ENCODE measurements around the gene PRICKLE1. TPM values are rescaled to one million over a fixed set of nuclear protein-coding genes. Genes with fewer than 3 reads are reported as not detected.
A peak's percentile ranks its signal among the peaks of the same experiment; 100 is the strongest.

Gene PRICKLE1
- total and polyA plus RNA-seq, 2 experiments from 2014 or later: 7.7 to 51.7 TPM

DNA sequence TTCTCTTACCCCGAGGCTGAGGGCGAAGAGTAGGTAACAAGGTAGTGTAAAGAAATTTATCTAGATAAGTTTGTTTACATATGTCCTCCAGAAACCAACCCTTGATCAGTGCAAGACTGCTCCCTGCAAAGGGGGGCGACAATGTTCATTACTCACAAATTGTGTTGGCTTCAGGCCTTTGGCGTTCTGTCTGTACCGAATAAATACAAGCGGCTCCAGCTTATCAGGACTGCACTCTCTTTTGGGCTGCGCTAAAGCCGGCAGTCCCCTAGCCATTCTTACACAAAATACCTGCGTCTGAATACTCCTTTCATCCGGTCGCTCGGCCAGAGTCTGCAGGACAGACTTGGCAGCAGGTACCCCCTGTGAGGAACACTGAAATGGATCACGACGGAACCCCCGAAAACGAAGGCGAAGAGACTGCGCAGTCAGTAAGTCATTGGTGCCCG is 147.2 kb downstream of the PRICKLE1 start:
- Histone ChIP-seq H3K27me3 (ENCODE audit: insufficient read depth) (no peaks in the 10 kb centered on the region), H3K9me2 (ENCODE audit: insufficient read depth) (no peaks in the 10 kb centered on the region), H3K4me2 (peak overlapping the region; percentile 62), H3K27ac (ENCODE audit: low read depth) (peak overlapping the region; percentile 10; the same call in 1 of the 2 replicates), H3K79me2 (replicated peaks; ENCODE audit: insufficient read depth) (no peaks in the 10 kb centered on the region), H3K4me1 (ENCODE audit: insufficient read depth) (peaks cover 45% of the 10 kb centered on the region), H3K36me3 (ENCODE audit: insufficient read depth) (no peaks in the 10 kb centered on the region), H3K4me3 (peak overlapping the region; percentile 29; the same call in 1 of the 2 replicates), H4K20me1 (replicated peaks; ENCODE audit: insufficient read depth) (no peaks in the 10 kb centered on the region), H3F3A (replicated peaks; ENCODE audit: low read depth) (no peaks in the 10 kb centered on the region), H2AFZ (no peak overlapping the region)
- Mint-ChIP-seq H3K4me1 (peaks cover 41% of the 10 kb centered on the region), H3K27ac (peak overlapping the region; percentile 54; the same call in 1 of the 2 replicates), H3K27me3 (ENCODE audit: insufficient read depth, low read depth, poor library complexity) (no peaks in the 10 kb centered on the region), H3K36me3 (ENCODE audit: low read depth) (peaks cover 47% of the 10 kb centered on the region), H3K9me3 (peaks cover 10% of the 10 kb centered on the region; the same call in 2 of the 3 replicates), H3K4me3 (no peak overlapping the region)
- TF ChIP-seq NANOG (IDR thresholded peaks at IDR 0.05; ENCODE audit: borderline replicate concordance): no peak
- peak; percentile 56 for DNase-seq (ENCODE audit: low spot score)
- peak; percentile 86 for ATAC-seq

DNA sequence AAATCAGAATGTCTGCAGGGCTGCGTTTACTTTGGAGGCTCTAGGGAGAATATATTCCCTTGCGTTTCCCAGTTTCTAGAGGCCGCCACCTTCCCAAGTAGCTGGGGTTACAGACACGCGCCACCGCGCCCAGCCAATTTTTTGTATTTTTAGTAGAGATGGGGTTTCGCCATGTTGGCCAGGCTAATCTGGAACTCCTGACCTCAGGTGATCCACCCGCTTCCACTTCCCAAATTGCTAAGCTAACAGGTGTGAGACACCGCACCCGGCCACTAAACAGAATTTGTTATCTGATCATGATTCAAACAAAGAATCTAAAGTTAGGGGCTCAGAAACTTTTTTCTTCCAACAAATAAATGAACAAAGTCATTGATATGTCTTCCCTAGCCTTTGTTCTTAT is 148.9 kb downstream of the PRICKLE1 start:
- Mint-ChIP-seq H3K27me3 (ENCODE audit: insufficient read depth, low read depth, poor library complexity) (no peaks in the 10 kb centered on the region), H3K9me3 (peaks cover 10% of the 10 kb centered on the region; the same call in 2 of the 3 replicates), H3K27ac (no peak overlapping the region), H3K36me3 (ENCODE audit: low read depth) (peaks cover 33% of the 10 kb centered on the region), H3K4me1 (peaks cover 28% of the 10 kb centered on the region), H3K4me3 (no peak overlapping the region)
- Histone ChIP-seq H4K20me1 (replicated peaks; ENCODE audit: insufficient read depth) (no peaks in the 10 kb centered on the region), H3K79me2 (replicated peaks; ENCODE audit: insufficient read depth) (no peaks in the 10 kb centered on the region), H3K4me1 (ENCODE audit: insufficient read depth) (peaks cover 31% of the 10 kb centered on the region), H3K36me3 (ENCODE audit: insufficient read depth) (no peaks in the 10 kb centered on the region), H3K4me3 (no peak overlapping the region), H3K4me2 (no peak overlapping the region), H3K27ac (ENCODE audit: low read depth) (no peak overlapping the region), H3K27me3 (ENCODE audit: insufficient read depth) (no peaks in the 10 kb centered on the region), H3K9me2 (ENCODE audit: insufficient read depth) (no peaks in the 10 kb centered on the region), H2AFZ (no peak overlapping the region), H3F3A (replicated peaks; ENCODE audit: low read depth) (no peaks in the 10 kb centered on the region)
- DNase-seq (ENCODE audit: low spot score) (no peak), ATAC-seq (no peak)
- TF ChIP-seq, protein P1, sequence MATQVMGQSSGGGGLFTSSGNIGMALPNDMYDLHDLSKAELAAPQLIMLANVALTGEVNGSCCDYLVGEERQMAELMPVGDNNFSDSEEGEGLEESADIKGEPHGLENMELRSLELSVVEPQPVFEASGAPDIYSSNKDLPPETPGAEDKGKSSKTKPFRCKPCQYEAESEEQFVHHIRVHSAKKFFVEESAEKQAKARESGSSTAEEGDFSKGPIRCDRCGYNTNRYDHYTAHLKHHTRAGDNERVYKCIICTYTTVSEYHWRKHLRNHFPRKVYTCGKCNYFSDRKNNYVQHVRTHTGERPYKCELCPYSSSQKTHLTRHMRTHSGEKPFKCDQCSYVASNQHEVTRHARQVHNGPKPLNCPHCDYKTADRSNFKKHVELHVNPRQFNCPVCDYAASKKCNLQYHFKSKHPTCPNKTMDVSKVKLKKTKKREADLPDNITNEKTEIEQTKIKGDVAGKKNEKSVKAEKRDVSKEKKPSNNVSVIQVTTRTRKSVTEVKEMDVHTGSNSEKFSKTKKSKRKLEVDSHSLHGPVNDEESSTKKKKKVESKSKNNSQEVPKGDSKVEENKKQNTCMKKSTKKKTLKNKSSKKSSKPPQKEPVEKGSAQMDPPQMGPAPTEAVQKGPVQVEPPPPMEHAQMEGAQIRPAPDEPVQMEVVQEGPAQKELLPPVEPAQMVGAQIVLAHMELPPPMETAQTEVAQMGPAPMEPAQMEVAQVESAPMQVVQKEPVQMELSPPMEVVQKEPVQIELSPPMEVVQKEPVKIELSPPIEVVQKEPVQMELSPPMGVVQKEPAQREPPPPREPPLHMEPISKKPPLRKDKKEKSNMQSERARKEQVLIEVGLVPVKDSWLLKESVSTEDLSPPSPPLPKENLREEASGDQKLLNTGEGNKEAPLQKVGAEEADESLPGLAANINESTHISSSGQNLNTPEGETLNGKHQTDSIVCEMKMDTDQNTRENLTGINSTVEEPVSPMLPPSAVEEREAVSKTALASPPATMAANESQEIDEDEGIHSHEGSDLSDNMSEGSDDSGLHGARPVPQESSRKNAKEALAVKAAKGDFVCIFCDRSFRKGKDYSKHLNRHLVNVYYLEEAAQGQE (IDR thresholded peaks at IDR 0.05; ENCODE audit: unreplicated experiment): no peak
- TF ChIP-seq, protein P2, sequence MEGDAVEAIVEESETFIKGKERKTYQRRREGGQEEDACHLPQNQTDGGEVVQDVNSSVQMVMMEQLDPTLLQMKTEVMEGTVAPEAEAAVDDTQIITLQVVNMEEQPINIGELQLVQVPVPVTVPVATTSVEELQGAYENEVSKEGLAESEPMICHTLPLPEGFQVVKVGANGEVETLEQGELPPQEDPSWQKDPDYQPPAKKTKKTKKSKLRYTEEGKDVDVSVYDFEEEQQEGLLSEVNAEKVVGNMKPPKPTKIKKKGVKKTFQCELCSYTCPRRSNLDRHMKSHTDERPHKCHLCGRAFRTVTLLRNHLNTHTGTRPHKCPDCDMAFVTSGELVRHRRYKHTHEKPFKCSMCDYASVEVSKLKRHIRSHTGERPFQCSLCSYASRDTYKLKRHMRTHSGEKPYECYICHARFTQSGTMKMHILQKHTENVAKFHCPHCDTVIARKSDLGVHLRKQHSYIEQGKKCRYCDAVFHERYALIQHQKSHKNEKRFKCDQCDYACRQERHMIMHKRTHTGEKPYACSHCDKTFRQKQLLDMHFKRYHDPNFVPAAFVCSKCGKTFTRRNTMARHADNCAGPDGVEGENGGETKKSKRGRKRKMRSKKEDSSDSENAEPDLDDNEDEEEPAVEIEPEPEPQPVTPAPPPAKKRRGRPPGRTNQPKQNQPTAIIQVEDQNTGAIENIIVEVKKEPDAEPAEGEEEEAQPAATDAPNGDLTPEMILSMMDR (conservative IDR thresholded peaks at IDR 0.05; ENCODE audit: low read depth in 2 of 2): no peak
- no peak for TF ChIP-seq NANOG (IDR thresholded peaks at IDR 0.05; ENCODE audit: borderline replicate concordance)
- TF ChIP-seq, protein P3, sequence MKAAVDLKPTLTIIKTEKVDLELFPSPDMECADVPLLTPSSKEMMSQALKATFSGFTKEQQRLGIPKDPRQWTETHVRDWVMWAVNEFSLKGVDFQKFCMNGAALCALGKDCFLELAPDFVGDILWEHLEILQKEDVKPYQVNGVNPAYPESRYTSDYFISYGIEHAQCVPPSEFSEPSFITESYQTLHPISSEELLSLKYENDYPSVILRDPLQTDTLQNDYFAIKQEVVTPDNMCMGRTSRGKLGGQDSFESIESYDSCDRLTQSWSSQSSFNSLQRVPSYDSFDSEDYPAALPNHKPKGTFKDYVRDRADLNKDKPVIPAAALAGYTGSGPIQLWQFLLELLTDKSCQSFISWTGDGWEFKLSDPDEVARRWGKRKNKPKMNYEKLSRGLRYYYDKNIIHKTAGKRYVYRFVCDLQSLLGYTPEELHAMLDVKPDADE (IDR thresholded peaks at IDR 0.05): no peak
- no peak for TF ChIP-seq EZH2phosphoT487 (IDR thresholded peaks at IDR 0.05; ENCODE audit: unreplicated experiment)
- no peak for TF ChIP-seq POLR2AphosphoS5 (IDR thresholded peaks at IDR 0.05; ENCODE audit: low read depth)
- no peak for TF ChIP-seq ZNF114 (CRISPR knock-in tag; IDR thresholded peaks at IDR 0.05)
- TF ChIP-seq, protein P4, sequence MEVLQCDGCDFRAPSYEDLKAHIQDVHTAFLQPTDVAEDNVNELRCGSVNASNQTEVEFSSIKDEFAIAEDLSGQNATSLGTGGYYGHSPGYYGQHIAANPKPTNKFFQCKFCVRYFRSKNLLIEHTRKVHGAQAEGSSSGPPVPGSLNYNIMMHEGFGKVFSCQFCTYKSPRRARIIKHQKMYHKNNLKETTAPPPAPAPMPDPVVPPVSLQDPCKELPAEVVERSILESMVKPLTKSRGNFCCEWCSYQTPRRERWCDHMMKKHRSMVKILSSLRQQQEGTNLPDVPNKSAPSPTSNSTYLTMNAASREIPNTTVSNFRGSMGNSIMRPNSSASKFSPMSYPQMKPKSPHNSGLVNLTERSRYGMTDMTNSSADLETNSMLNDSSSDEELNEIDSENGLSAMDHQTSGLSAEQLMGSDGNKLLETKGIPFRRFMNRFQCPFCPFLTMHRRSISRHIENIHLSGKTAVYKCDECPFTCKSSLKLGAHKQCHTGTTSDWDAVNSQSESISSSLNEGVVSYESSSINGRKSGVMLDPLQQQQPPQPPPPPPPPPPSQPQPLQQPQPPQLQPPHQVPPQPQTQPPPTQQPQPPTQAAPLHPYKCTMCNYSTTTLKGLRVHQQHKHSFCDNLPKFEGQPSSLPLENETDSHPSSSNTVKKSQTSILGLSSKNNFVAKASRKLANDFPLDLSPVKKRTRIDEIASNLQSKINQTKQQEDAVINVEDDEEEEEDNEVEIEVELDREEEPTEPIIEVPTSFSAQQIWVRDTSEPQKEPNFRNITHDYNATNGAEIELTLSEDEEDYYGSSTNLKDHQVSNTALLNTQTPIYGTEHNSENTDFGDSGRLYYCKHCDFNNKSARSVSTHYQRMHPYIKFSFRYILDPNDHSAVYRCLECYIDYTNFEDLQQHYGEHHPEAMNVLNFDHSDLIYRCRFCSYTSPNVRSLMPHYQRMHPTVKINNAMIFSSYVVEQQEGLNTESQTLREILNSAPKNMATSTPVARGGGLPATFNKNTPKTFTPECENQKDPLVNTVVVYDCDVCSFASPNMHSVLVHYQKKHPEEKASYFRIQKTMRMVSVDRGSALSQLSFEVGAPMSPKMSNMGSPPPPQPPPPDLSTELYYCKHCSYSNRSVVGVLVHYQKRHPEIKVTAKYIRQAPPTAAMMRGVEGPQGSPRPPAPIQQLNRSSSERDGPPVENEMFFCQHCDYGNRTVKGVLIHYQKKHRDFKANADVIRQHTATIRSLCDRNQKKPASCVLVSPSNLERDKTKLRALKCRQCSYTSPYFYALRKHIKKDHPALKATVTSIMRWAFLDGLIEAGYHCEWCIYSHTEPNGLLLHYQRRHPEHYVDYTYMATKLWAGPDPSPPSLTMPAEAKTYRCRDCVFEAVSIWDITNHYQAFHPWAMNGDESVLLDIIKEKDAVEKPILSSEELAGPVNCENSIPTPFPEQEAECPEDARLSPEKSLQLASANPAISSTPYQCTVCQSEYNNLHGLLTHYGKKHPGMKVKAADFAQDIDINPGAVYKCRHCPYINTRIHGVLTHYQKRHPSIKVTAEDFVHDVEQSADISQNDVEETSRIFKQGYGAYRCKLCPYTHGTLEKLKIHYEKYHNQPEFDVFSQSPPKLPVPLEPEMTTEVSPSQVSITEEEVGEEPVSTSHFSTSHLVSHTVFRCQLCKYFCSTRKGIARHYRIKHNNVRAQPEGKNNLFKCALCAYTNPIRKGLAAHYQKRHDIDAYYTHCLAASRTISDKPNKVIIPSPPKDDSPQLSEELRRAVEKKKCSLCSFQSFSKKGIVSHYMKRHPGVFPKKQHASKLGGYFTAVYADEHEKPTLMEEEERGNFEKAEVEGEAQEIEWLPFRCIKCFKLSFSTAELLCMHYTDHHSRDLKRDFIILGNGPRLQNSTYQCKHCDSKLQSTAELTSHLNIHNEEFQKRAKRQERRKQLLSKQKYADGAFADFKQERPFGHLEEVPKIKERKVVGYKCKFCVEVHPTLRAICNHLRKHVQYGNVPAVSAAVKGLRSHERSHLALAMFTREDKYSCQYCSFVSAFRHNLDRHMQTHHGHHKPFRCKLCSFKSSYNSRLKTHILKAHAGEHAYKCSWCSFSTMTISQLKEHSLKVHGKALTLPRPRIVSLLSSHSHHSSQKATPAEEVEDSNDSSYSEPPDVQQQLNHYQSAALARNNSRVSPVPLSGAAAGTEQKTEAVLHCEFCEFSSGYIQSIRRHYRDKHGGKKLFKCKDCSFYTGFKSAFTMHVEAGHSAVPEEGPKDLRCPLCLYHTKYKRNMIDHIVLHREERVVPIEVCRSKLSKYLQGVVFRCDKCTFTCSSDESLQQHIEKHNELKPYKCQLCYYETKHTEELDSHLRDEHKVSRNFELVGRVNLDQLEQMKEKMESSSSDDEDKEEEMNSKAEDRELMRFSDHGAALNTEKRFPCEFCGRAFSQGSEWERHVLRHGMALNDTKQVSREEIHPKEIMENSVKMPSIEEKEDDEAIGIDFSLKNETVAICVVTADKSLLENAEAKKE (CRISPR knock-in tag; IDR thresholded peaks at IDR 0.05): no peak
- no peak for TF ChIP-seq JUNB (IDR thresholded peaks at IDR 0.05; ENCODE audit: unreplicated experiment)
